Spleen (tissue), 7 donors: ENCODE data around the gene TPK1.

Experiments
- POLR2A ChIP-seq, 3 donors: fragments of 450-650 bp; IDR thresholded peaks; one replicate each; pipeline ENCODE4 v1.5.1; 2017; ENCODE audit warnings: antibody characterized with exemption in 3 of 3, mild to moderate bottlenecking in 1 of 3
- POLR2AphosphoS5 ChIP-seq, 3 donors: sonication (generic); formaldehyde crosslinking; IDR thresholded peaks; one replicate each; pipeline ENCODE4 v1.5.1; 2017; ENCODE audit warnings: antibody characterized with exemption in 3 of 3
- TF ChIP-seq, protein P1 (sequence below), 11 experiments: fragments of 200-600 bp in 7 of 11; fragments of 450-650 bp in 4 of 11; sonication (generic) in 4 of 11; IDR thresholded peaks in 8 of 11; conservative IDR thresholded peaks in 3 of 11; 1 replicate in 7 of 11; 2 replicates in 4 of 11; pipeline versions ENCODE4 v1.4.0 to v1.8.0; 2016 to 2021; ENCODE audit warnings: antibody characterized with exemption in 11 of 11, inconsistent platforms in 4 of 11, mild to moderate bottlenecking in 1 of 11
- donor health status: DM: no; HTN: no; CAD: no; lungs with moderate emphysema.
- donor health status: DM: no; HTN: no; CAD: no.
- donor health status: DM: no; HTN: no; CAD: no.

DNA sequence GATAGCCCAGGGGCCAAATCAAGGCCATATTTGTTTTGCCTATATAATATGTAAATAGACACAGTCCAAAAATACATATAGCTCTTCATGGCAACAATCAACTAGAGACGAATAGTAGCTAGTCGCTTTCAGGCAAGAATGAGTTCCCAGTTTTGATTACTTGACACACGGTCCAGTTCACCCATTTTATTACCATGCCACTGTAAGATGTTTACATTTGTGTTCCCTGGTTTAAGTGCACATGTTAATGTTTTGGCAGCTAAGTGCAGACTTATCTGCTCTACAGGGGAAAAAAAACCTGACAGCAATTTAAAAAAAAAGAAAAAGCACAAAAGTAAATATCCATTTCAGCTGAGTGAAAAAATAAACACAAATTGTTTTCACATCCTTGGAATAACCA, 213.1 kb downstream of the TPK1 start:
- TF ChIP-seq, protein P1, sequence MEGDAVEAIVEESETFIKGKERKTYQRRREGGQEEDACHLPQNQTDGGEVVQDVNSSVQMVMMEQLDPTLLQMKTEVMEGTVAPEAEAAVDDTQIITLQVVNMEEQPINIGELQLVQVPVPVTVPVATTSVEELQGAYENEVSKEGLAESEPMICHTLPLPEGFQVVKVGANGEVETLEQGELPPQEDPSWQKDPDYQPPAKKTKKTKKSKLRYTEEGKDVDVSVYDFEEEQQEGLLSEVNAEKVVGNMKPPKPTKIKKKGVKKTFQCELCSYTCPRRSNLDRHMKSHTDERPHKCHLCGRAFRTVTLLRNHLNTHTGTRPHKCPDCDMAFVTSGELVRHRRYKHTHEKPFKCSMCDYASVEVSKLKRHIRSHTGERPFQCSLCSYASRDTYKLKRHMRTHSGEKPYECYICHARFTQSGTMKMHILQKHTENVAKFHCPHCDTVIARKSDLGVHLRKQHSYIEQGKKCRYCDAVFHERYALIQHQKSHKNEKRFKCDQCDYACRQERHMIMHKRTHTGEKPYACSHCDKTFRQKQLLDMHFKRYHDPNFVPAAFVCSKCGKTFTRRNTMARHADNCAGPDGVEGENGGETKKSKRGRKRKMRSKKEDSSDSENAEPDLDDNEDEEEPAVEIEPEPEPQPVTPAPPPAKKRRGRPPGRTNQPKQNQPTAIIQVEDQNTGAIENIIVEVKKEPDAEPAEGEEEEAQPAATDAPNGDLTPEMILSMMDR (IDR thresholded peaks at IDR 0.05 in 8 of 11, conservative IDR thresholded peaks at IDR 0.05 in 3 of 11), result no peak
- TF ChIP-seq POLR2A (IDR thresholded peaks at IDR 0.05) (no peak), POLR2AphosphoS5 (IDR thresholded peaks at IDR 0.05) (no peak)
